Suprapubic skin (tissue), 4 donors: ENCODE data around the gene REN.

Experiments
- CTCF ChIP-seq, 2 donors: fragments of 200-600 bp in 1 of 2; fragments of 450-650 bp in 1 of 2; sonication (generic) in 1 of 2; IDR thresholded peaks; one replicate each; pipeline ENCODE4 v1.5.1; 2016 to 2019; ENCODE audit warnings: antibody characterized with exemption in 2 of 2, mild to moderate bottlenecking in 1 of 2, moderate library complexity in 1 of 2
- EP300 ChIP-seq: sonication (generic); formaldehyde crosslinking; IDR thresholded peaks from one replicate; pipeline ENCODE4 v1.6.1; 2017; ENCODE audit warnings: antibody characterized with exemption
- POLR2A ChIP-seq, 2 donors: fragments of 450-650 bp; IDR thresholded peaks; one replicate each; pipeline ENCODE4 v1.6.1; 2017; ENCODE audit warnings: antibody characterized with exemption in 2 of 2, mild to moderate bottlenecking in 2 of 2, moderate library complexity in 2 of 2
- POLR2AphosphoS5 ChIP-seq, 3 donors: sonication (generic); formaldehyde crosslinking; IDR thresholded peaks; one replicate each; pipeline ENCODE4 v1.6.1; 2017; ENCODE audit warnings: antibody characterized with exemption in 3 of 3

GRCh38 chr1:204169858-204170257 lies 3.7 kb upstream of the REN start:
- TF ChIP-seq CTCF (IDR thresholded peaks at IDR 0.05) = no peak
- TF ChIP-seq POLR2AphosphoS5 (IDR thresholded peaks at IDR 0.05) = no peak
- TF ChIP-seq POLR2A (IDR thresholded peaks at IDR 0.05) = no peak
- TF ChIP-seq EP300 = no peak
